Endometrium (tissue), 2 donors: ENCODE results near the gene MISP3.

Experiments used
- FAIRE-seq: peaks from 2 replicates; lab custom pipeline; 2012; peaks lifted over from hg19 to GRCh38; lab: Jason Lieb, UNC
- donor health status: control.
- donor health status: control.

The MISP3 gene

GRCh38 chr19:14053500-14053899, 19.1 kb upstream of the MISP3 start:
- FAIRE-seq: no peak

DNA sequence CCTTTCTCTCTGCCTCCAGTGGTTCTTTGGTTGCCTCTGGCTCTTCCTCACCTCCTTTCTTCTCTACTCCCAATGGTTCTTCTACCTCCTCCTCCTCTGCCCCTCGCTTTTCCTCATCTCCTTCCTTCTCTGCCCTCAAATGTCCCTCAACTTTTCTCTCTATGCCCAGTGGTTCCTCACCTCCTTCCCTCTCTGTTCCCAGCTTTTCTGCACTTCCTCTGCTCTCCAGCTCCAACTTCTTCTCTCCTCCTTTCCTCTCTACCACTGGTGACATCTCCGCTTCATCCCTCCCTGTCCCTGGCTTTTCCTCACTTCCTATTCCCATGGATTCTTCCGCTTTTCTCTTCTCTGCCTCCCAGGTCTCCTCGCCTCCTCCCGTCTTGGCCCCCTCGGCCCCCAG, 18.5 kb upstream of the MISP3 start:
- no peak for FAIRE-seq

DNA sequence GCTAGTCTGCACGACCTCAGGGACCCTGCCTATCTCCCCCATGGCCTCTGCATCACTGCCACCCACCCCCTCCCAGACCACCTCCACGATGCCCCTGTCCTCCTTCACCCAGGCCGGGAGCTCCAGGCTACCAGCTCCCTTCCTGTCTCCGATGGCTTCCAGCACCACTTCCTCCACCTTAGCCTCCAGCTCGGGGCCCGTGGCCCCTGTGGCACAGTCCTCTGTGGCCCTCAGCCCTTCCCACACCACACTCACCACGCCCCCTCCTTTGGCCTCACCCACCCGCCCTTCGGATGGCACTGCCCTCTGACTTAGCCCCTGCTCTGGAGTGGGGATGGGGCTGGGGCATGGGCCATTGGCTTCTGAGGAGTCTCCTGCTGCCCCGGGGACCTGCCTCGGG, 17.9 kb upstream of the MISP3 start:
- FAIRE-seq: no peak

DNA sequence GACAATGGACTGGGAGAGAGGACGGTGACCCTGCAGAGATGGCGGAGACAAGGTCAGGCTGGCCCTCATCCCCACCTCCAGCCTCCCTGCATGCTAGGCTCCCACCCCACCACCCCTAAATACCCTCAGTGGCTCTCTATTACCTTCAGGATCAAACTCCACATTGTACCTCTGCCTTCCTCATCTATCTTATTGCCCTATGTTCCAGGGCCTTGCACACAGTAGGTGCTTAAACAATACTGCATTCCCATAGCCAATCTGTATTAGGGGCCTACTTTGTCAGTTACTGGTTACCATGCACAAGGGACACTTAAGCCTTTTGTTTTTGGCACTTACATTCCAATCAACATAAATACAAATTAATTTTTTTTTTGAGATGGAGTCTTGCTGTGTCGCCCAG, 17.2 kb upstream of the MISP3 start:
- no peak for FAIRE-seq

- no peak for FAIRE-seq
Observed at GRCh38 chr19:14056069-14056666, 16.4 kb upstream of the MISP3 start.

- FAIRE-seq: no peak
Observed at GRCh38 chr19:14056741-14057356, 15.7 kb upstream of the MISP3 start.

- FAIRE-seq: no peak
Observed at GRCh38 chr19:14058182-14059092, 14.1 kb upstream of the MISP3 start.

DNA sequence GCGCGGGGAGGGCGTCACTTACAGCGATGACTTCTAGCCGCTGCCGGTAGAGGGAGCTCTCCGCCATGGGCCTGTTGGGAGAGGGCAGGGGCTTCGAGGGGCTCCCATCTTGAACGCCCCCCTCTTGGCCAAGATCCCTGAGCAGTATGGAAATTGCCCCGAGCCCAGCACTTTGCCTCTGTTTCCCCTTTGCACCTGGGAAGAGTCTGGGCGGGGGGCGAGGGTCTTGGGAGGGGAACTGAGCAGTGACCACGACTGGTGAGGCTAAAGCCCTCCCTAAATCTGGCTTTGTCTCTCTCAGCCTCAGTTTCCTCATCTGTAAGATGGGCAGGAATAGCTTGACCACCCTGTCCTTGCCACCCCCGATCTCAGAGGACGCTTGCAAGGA, 13.5 kb upstream of the MISP3 start:
- no peak for FAIRE-seq

DNA sequence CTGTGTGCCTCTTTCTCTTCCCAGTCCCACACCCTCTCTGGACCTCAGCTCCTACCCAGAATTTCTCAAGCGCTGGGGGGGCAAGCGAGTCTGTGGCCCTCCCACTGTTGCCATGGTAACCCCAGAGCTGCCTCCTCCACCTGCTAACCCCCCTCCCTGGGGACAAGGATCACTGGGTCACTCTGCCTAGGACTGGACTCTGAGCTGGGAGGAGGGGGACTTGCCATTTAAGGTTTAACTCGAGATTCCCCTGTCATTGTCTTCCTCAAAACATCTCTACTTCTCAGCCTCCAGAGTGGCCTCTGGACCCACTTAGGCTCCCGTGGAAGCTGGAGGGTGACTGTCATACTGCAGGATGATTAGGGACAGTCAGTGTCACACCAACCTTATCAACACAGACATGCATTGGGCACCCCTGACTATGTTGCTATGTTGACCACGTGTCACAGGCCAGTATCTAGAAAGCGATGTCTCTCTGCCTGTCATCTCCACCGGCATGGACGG, 12.9 kb upstream of the MISP3 start:
- FAIRE-seq: no peak

DNA sequence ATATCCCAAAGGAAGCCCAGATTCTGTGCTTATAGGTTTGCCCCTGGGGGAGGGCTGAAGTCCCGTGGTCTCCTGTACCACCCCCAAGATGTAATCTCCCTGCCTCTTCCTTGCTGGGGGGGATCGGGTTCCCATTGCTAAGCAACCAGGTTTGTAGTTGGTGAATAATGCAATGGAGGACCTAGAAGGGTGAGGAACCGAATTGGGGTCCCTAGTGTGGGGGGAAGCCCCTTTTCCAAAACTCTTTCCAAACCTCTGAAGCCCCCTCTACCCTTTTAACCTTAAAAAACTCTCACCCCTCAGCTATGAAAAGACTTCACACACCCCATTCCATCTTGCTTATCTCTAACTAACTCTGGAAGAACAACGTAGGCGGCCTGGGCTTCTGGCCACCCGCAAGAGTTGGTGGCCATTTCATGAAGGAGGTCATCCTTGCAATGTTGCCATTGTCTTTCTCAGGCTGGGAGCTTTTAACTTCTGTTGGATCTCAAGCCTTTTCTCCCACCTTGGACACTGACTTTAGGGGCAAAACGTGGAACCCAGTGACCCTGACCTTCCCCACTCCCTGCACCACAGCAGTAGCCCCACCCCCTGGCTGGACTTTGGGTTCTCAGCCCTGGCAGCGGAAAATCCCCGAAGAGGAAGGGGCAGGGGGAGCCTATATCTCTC, 11.4 kb upstream of the MISP3 start:
- FAIRE-seq: no peak

DNA sequence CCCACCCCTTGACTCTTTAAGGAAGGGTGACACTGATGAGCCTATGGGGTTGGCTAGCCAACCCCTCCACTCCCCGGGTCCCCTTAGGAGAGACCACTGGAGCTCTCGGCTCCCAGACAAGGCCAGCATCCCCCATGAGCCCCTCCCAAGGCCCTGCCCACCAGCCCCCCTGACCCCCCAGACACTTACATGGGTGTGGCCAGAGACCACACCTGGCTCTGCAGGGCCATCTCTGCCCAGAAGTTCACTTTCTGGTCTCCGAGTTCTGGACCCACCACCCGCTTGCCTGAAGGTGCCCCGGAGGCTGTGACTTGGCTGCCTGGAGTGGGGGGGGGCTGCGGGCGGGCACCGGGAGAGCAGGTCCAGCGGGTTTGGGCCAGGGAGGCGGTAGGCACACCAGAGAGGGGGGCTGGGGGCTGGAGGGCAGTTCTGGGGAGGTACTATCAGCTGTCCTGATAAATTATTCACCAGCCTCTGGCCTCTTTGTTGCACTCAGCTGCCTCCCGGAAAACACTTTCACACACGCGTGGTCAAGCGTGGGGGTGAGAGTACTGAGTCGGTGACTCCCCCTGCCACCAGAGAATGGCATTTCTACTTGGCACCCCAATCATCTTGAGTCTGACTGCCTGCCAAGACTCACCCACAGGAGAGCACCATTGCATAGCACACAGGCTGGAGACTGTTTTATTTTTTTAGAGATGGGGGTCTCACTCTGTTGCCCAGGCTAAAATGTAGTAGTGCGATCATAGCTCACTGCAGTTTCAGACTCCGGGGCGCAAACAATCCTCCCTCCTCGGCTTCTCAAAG, 10.6 kb upstream of the MISP3 start, which contains the start of gene PALM3:
PALM3 (minus strand) TSS at position 326 of the 807 bp plus-strand sequence; CDS start at position 230, 96 bp downstream.
- FAIRE-seq: no peak

DNA sequence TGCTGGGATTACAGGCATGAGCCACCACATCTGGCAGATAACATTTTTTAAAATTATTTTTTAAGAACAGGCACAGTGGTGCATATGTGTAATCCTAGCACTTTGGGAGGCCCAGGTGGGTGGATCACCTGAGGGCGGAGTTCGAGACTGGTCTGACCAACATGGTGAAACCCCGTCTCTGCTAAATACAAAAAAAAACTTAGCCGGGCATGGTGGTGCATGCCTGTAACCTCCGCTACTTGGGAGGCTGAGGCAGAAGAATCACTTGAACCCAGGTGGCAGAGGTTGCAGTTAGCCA, 10.1 kb upstream of the MISP3 start:
- no peak for FAIRE-seq

- no peak for FAIRE-seq
Observed at GRCh38 chr19:14063105-14063504, 9.5 kb upstream of the MISP3 start.

GRCh38 chr19:14066134-14066533, 6.5 kb upstream of the MISP3 start:
- FAIRE-seq: no peak

DNA sequence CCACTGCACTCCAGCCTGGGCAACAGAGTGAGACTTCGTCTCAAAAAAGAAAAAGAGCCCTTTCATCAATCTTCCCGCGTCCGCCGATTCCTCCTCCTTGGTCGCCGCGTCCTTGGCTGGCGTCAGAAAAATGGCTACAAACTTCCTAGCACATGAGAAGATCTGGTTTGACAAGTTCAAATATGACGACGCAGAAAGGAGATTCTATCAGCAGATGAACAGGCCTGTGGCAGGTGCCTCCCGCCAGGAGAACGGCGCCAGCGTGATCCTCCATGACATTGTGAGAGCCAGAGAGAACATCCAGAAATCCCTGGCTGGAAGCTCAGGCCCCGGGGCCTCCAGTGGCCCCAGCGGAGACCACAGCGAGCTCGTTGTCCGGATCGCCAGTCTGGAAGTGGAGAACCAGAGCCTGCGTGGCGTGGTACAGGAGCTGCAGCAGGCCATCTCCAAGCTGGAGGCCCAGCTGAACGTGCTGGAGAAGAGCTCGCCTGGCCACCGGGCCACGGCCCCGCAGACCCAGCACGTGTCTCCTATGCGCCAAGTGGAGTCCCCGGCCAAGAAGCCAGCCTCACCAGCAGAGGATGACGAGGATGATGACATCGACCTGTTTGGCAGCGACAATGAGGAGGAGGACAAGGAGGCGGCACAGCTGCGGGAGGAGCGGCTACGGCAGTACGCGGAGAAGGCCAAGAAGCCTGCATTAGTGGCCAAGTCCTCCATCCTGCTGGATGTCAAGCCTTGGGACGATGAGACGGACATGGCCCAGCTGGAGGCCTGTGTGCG, 2.1 kb upstream of the MISP3 start:
- FAIRE-seq: no peak

DNA sequence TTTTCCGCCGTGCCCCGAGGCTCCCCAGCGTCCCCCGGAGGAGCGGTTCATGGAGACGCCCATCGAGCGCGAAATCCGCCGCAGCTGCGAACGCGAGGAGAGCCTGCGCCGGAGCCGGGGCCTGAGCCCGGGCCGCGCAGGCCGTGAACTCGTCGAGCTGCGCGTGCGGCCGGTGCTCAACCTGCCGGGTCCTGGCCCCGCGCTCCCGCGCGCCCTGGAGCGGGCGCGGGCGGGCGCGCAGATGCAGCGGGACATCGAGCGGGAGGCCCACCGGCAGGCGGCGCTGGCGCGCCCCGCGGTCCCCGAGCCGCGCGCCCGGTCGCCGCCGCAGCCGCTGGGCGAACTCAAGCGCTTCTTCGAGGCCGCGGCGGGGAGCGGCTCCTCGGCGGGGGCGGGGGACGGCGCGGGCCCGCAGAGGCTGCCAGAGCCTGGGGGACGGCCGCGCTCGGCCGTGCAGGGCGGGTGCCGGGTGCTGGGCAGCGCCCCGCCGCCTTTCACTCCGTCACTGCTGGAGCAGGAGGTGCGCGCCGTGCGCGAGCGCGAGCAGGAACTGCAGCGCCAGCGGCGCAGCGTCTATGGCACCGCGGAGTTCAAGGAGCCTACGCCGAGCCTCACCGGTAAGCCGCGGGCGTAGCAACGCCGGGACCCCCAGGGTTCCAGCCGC, 807 bp downstream of the MISP3 start:
- no peak for FAIRE-seq

- FAIRE-seq: no peak
Observed at GRCh38 chr19:14073925-14074838, 1.6 kb downstream of the MISP3 start.

GRCh38 chr19:14078411-14078810, 5.8 kb downstream of the MISP3 start:
- FAIRE-seq: no peak
